HL-60/S4 treated with phorbol 12-myristate 13-acetate at 8.2 ng/mL for 4 days and 3 days (cell line): ENCODE results near the gene AOAH.

Source experiments
- in situ Hi-C: fragments of 300-500 bp; cut with MboI; formaldehyde crosslinking; loops from 2 replicates; pipeline ENCODE4 v1.15.0; 2022; ENCODE audit warnings: low sequenced_read_pairs

AOAH gene

GRCh38 chr7:36723951-36724664 is at the start of gene AOAH:
AOAH (minus strand) TSS chr7:36724494; CDS start chr7:36724148, 346 bp downstream.
- in situ Hi-C loops = no loop called here

- in situ Hi-C loops = no loop called here
Measured at GRCh38 chr7:36766451-36766850, 42.2 kb upstream of the AOAH start.

GRCh38 chr7:36765605-36766004 is 41.3 kb upstream of the AOAH start:
- in situ Hi-C loops = no loop called here

GRCh38 chr7:36764929-36765328 is 40.6 kb upstream of the AOAH start:
- in situ Hi-C loops = no loop called here

- in situ Hi-C loops = no loop called here
Measured at GRCh38 chr7:36763132-36763816, 39.0 kb upstream of the AOAH start.

GRCh38 chr7:36762394-36762793 is 38.1 kb upstream of the AOAH start:
- in situ Hi-C loops = no loop called here

- in situ Hi-C loops = no loop called here
Measured at GRCh38 chr7:36761835-36762234, 37.5 kb upstream of the AOAH start.

- in situ Hi-C loops = no loop called here
Measured at GRCh38 chr7:36760856-36761762, 36.8 kb upstream of the AOAH start.

- in situ Hi-C loops = no loop called here
Measured at GRCh38 chr7:36758879-36759278, 34.6 kb upstream of the AOAH start.

- in situ Hi-C loops = no loop called here
Measured at GRCh38 chr7:36755484-36755883, 31.2 kb upstream of the AOAH start.

GRCh38 chr7:36752026-36752711 is 27.9 kb upstream of the AOAH start:
- in situ Hi-C loops = no loop called here

GRCh38 chr7:36750451-36750850 is 26.2 kb upstream of the AOAH start:
- in situ Hi-C loops = no loop called here

GRCh38 chr7:36749282-36749960 is 25.1 kb upstream of the AOAH start:
- in situ Hi-C loops = no loop called here

- in situ Hi-C loops = no loop called here
Measured at GRCh38 chr7:36748017-36748487, 23.8 kb upstream of the AOAH start.

GRCh38 chr7:36747280-36748016 is 23.2 kb upstream of the AOAH start:
- in situ Hi-C loops = no loop called here

- in situ Hi-C loops = no loop called here
Measured at GRCh38 chr7:36746347-36746746, 22.1 kb upstream of the AOAH start.

- in situ Hi-C loops = no loop called here
Measured at GRCh38 chr7:36742911-36743775, 18.8 kb upstream of the AOAH start.

- in situ Hi-C loops = no loop called here
Measured at GRCh38 chr7:36741866-36742265, 17.6 kb upstream of the AOAH start.

- in situ Hi-C loops = no loop called here
Measured at GRCh38 chr7:36739351-36739750, 15.1 kb upstream of the AOAH start.
